Panc1 (cell line): Measurements from ENCODE around the gene PUDP. TPM values are rescaled to one million over a fixed set of nuclear protein-coding genes. Genes with fewer than 3 reads are reported as not detected.
A peak's percentile ranks its signal among the peaks of the same experiment; 100 is the strongest.

Experiments used
- ATAC-seq: fragments of 200-7000 bp; cut with Tn5 transposase; 2 replicates; pipeline ENCODE4 v1.9.1; 2020; ENCODE audit warnings: mild to moderate bottlenecking, moderate library complexity
- BruUV-seq: library from RNA; stranded (reverse); fragments of 400-500 nt; replicated peaks from 2 replicates; lab custom pipeline; 2021; lab: Mats Ljungman, UMichigan
- CTCF ChIA-PET: fragments of 300-600 bp; sonication (Branson Sonifier 250); formaldehyde crosslinking; loops from one replicate; lab custom pipeline; 2022; ENCODE audit warnings: antibody characterized with exemption; lab: Charles Lee
- POLR2A ChIA-PET: fragments of 300-600 bp; sonication (Branson Sonifier 250); formaldehyde crosslinking; loops from one replicate; lab custom pipeline; 2022; ENCODE audit warnings: antibody characterized with exemption; lab: Charles Lee
- DNase-seq: peaks from one replicate; pipeline ENCODE4 v3.0.0-alpha.2; 2010; ENCODE audit warnings: low read depth, low spot score
- H3K27ac ChIP-seq: 2 replicates; pipeline ENCODE4 v1.5.1; 2011; ENCODE audit warnings: mild to moderate bottlenecking, low read length, inconsistent platforms
- H3K27me3 ChIP-seq: fragments of 200-500 bp; sonication (Bioruptor generic); 2 replicates; pipeline ENCODE4 v1.6.0; 2014; ENCODE audit warnings: low read length, inconsistent platforms; ENCODE audit not compliant: control insufficient read depth, insufficient read depth
- H3K36me3 ChIP-seq: fragments of 200-500 bp; sonication (Bioruptor generic); 2 replicates; pipeline ENCODE4 v1.5.1; 2014; ENCODE audit warnings: inconsistent platforms, mild to moderate bottlenecking, low read length, moderate library complexity; ENCODE audit not compliant: control insufficient read depth, insufficient read depth
- H3K4me1 ChIP-seq: 2 replicates; pipeline ENCODE4 v1.5.1; 2011; ENCODE audit warnings: inconsistent platforms, mild to moderate bottlenecking, low read length, moderate library complexity; ENCODE audit not compliant: control insufficient read depth, insufficient read depth
- H3K4me3 ChIP-seq, 2 experiments: 2 replicates each; pipeline ENCODE4 v1.5.1; 2011 to 2012; ENCODE audit warnings: low read depth in 2 of 2, low read length in 2 of 2, mild to moderate bottlenecking in 2 of 2, inconsistent platforms in 1 of 2, moderate library complexity in 1 of 2
- H3K9me3 ChIP-seq: fragments of 200-500 bp; sonication (Bioruptor generic); 2 replicates; pipeline ENCODE4 v1.5.1; 2014; ENCODE audit warnings: low read depth, mild to moderate bottlenecking, inconsistent platforms, low read length, moderate library complexity; ENCODE audit not compliant: control insufficient read depth, insufficient read depth
- POLR2AphosphoS5 ChIP-seq: IDR thresholded peaks from 2 replicates; pipeline ENCODE4 v1.6.1; 2012; ENCODE audit warnings: mild to moderate bottlenecking, low read depth, low read length, moderate library complexity
- SIN3A ChIP-seq: IDR thresholded peaks from 2 replicates; pipeline ENCODE4 v1.6.1; 2012; ENCODE audit warnings: low read depth, mild to moderate bottlenecking, low read length, moderate library complexity, borderline replicate concordance; ENCODE audit not compliant: insufficient read depth
- TCF7L2 ChIP-seq: IDR thresholded peaks from 2 replicates; pipeline ENCODE4 v1.6.1; 2011; ENCODE audit warnings: mild to moderate bottlenecking, low read depth, low read length, inconsistent platforms
- in situ Hi-C: cut with HindIII; loops from 2 replicates; pipeline ENCODE4 v1.10.0; 2016; ENCODE audit warnings: low sequenced_read_pairs, low pct_unique_long_range_greater_than_20kb
- intact Hi-C: fragments of 100-400 bp; cut with micrococcal nuclease; formaldehyde crosslinking; loops from one replicate; pipeline ENCODE4 v1.10.0; 2022; ENCODE audit not compliant: unreplicated experiment
- total RNA-seq: library from RNA; stranded (reverse); gene quantifications from one replicate; pipeline ENCODE4 v1.2.1, GENCODE V29; 2021; ENCODE audit not compliant: unreplicated experiment
- TF ChIP-seq, protein P1 (sequence below), 2 experiments: IDR thresholded peaks; 2 replicates each; pipeline ENCODE4 v1.6.1; 2011 to 2012; ENCODE audit warnings: low read depth in 2 of 2, control low read depth in 1 of 2, low read length in 1 of 2, mild to moderate bottlenecking in 1 of 2, moderate library complexity in 1 of 2; ENCODE audit not compliant: insufficient read depth in 1 of 2
- TF ChIP-seq, protein P2 (sequence below): fragments of 450-650 bp; IDR thresholded peaks from 2 replicates; pipeline ENCODE4 v1.5.1; 2017; ENCODE audit warnings: mild to moderate bottlenecking

Gene PUDP
- total RNA-seq, 1 experiment from 2014 or later = 14.2 TPM

DNA sequence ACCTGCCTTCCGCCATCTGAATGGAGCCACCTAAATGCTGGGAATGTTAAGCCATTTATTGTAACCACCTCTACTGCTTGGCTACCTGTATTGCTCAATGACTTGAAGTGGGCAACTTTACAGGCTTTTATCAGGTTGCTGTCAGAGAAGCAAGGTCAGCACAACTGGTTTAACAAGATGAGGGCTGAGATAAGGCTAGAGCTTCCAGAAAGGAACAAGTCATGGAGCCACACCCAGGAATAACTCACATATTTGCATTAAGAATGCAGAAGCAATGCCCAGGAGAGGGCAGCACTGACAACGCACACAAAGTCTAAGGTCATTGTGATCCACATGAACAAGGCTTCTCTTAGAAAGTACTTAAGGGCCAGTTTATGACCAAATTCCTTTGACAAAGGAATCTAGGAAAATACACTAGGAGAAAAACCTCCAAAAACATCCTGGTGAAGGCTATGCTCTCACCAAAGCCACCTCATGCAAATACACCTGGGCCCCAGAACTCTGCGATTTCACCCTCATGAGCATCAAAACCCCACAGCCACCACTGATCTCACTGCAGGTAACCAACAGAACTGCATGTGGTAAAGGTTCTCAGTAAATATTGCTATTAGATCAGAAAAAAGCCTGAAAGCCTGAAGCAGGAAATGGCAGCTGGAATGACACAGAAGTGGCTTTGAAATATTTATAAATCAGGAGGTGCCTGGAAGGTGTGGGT, 15.5 kb downstream of the PUDP start:
- intact Hi-C loops = no loop called here
- Histone ChIP-seq H3K4me1 (no peaks in the 10 kb centered on the region), H3K27me3 (no peaks in the 10 kb centered on the region), H3K27ac (no peak overlapping the region), H3K9me3 (no peaks in the 10 kb centered on the region), H3K36me3 (no peaks in the 10 kb centered on the region), H3K4me3 (no peak overlapping the region)
- CTCF ChIA-PET = no interaction called here
- BruUV-seq = no TSS peak
- POLR2A ChIA-PET = no interaction called here
- no peak for DNase-seq
- in situ Hi-C loops = no loop called here
- TF ChIP-seq SIN3A = no peak
- TF ChIP-seq, protein P1, sequence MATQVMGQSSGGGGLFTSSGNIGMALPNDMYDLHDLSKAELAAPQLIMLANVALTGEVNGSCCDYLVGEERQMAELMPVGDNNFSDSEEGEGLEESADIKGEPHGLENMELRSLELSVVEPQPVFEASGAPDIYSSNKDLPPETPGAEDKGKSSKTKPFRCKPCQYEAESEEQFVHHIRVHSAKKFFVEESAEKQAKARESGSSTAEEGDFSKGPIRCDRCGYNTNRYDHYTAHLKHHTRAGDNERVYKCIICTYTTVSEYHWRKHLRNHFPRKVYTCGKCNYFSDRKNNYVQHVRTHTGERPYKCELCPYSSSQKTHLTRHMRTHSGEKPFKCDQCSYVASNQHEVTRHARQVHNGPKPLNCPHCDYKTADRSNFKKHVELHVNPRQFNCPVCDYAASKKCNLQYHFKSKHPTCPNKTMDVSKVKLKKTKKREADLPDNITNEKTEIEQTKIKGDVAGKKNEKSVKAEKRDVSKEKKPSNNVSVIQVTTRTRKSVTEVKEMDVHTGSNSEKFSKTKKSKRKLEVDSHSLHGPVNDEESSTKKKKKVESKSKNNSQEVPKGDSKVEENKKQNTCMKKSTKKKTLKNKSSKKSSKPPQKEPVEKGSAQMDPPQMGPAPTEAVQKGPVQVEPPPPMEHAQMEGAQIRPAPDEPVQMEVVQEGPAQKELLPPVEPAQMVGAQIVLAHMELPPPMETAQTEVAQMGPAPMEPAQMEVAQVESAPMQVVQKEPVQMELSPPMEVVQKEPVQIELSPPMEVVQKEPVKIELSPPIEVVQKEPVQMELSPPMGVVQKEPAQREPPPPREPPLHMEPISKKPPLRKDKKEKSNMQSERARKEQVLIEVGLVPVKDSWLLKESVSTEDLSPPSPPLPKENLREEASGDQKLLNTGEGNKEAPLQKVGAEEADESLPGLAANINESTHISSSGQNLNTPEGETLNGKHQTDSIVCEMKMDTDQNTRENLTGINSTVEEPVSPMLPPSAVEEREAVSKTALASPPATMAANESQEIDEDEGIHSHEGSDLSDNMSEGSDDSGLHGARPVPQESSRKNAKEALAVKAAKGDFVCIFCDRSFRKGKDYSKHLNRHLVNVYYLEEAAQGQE (IDR thresholded peaks at IDR 0.05; ENCODE audit: insufficient read depth in 1 of 2, low read depth in 2 of 2, low read length in 1 of 2) = no peak
- TF ChIP-seq TCF7L2 = no peak
- TF ChIP-seq, protein P2, sequence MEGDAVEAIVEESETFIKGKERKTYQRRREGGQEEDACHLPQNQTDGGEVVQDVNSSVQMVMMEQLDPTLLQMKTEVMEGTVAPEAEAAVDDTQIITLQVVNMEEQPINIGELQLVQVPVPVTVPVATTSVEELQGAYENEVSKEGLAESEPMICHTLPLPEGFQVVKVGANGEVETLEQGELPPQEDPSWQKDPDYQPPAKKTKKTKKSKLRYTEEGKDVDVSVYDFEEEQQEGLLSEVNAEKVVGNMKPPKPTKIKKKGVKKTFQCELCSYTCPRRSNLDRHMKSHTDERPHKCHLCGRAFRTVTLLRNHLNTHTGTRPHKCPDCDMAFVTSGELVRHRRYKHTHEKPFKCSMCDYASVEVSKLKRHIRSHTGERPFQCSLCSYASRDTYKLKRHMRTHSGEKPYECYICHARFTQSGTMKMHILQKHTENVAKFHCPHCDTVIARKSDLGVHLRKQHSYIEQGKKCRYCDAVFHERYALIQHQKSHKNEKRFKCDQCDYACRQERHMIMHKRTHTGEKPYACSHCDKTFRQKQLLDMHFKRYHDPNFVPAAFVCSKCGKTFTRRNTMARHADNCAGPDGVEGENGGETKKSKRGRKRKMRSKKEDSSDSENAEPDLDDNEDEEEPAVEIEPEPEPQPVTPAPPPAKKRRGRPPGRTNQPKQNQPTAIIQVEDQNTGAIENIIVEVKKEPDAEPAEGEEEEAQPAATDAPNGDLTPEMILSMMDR = peak; percentile 58
- no peak for TF ChIP-seq POLR2AphosphoS5
- ATAC-seq = no peak

DNA sequence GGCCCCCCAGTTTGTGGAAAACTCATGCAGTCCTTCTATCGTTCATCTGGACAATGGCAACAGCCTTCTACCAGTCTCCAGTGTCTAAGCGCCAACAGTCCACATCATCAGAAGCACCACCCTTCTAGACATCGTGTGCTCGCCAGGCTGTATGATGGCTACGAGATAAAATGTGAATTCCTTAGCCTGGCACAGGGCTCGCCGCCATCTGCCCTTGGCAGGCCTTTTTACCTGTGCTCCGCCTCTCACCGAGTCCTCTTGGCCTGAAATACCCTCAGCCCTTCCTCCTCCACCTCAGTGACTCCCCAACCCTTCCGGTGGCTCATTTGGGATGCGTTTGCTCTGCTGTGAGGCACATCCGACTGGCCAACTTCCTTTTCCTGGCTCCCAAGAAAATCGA, 16.3 kb downstream of the PUDP start:
- ChIA-PET POLR2A (no interaction called here), CTCF (no interaction called here)
- no peaks in the 10 kb centered on the region for H3K36me3 ChIP-seq
- no TSS peak for BruUV-seq
- in situ Hi-C loops = no loop called here
- intact Hi-C loops = no loop called here
- H3K9me3 ChIP-seq = no peaks in the 10 kb centered on the region
- no peaks in the 10 kb centered on the region for H3K4me1 ChIP-seq
- H3K27me3 ChIP-seq = no peaks in the 10 kb centered on the region
- DNase-seq (no peak), ATAC-seq (no peak)
- TF ChIP-seq TCF7L2 (no peak), SIN3A (no peak)
- no peak overlapping the region for H3K27ac ChIP-seq
- no peak overlapping the region for H3K4me3 ChIP-seq

DNA sequence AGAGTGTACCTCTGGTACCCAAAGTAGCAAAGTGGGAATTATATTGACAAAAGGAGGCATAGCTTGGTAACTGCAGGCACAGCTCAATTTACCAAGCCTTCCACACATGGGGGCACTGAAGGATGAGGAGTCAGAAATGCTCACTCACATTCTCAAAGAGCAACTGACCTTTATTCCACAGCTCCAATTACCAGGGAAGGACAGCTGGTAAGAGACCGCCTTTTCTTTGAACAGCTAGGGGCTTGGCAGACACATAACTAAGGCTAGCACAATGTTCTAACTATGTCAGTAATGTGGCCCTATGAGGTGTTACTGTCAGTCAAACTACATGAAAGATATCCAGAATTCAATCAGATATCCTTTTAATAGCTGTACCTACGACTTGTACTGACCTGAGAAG, 20.9 kb downstream of the PUDP start:
- DNase-seq (no peak), ATAC-seq (no peak)
- intact Hi-C loops = no loop called here
- in situ Hi-C loops = no loop called here
- no peaks in the 10 kb centered on the region for H3K27me3 ChIP-seq
- POLR2A ChIA-PET = no interaction called here
- H3K4me1 ChIP-seq = no peaks in the 10 kb centered on the region
- CTCF ChIA-PET = no interaction called here
- no peak overlapping the region for H3K27ac ChIP-seq
- BruUV-seq = no TSS peak
- no peaks in the 10 kb centered on the region for H3K36me3 ChIP-seq
- no peaks in the 10 kb centered on the region for H3K9me3 ChIP-seq
- TF ChIP-seq TCF7L2 = no peak
- no peak for TF ChIP-seq SIN3A
- no peak for TF ChIP-seq POLR2AphosphoS5
- TF ChIP-seq, protein P2 = no peak
- TF ChIP-seq, protein P1 (IDR thresholded peaks at IDR 0.05; ENCODE audit: insufficient read depth in 1 of 2, low read depth in 2 of 2, low read length in 1 of 2) = no peak
- H3K4me3 ChIP-seq = no peak overlapping the region
